H7 (cell line): ENCODE data around the gene SPDYE18. TPM values are rescaled to one million over a fixed set of nuclear protein-coding genes. Genes with fewer than 3 reads are reported as not detected.
"Not testable (repeated sequence)": the region's sequence is repeated elsewhere in the genome, so short reads cannot be mapped to it uniquely, and the experiment has no call there.

ENCODE experiments used
- DNase-seq: peaks from one replicate; pipeline ENCODE4 v3.0.0; 2012
- H3K27me3 ChIP-seq: 2 replicates; pipeline ENCODE4 v1.6.0; 2011; ENCODE audit warnings: mild to moderate bottlenecking, low read length; ENCODE audit not compliant: control insufficient read depth, insufficient read depth
- H3K36me3 ChIP-seq: replicated peaks from 2 replicates; pipeline ENCODE4 v1.5.1; 2011; ENCODE audit warnings: low read length; ENCODE audit not compliant: control insufficient read depth, insufficient read depth
- H3K4me3 ChIP-seq: 2 replicates; pipeline ENCODE4 v1.5.1; 2011; ENCODE audit warnings: low read depth, mild to moderate bottlenecking, control low read depth, low read length, moderate library complexity; ENCODE audit not compliant: insufficient read depth
- total RNA-seq: library from RNA; depleted of rRNA; stranded (reverse); fragments of >200 nt; shearing (Covaris generic); gene quantifications from 2 replicates; pipeline ENCODE4 v1.2.3, GENCODE V29; 2014; rRNA removed

Gene SPDYE18, protein sequence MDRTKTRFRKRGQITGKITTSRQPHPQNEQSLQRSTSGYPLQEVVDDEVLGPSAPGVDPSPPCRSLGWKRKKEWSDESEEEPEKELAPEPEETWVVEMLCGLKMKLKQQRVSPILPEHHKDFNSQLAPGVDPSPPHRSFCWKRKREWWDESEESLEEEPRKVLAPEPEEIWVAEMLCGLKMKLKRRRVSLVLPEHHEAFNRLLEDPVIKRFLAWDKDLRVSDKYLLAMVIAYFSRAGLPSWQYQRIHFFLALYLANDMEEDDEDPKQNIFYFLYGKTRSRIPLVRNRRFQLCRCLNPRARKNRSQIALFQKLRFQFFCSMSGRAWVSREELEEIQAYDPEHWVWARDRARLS
- total RNA-seq = not detected in 2 replicates

DNA sequence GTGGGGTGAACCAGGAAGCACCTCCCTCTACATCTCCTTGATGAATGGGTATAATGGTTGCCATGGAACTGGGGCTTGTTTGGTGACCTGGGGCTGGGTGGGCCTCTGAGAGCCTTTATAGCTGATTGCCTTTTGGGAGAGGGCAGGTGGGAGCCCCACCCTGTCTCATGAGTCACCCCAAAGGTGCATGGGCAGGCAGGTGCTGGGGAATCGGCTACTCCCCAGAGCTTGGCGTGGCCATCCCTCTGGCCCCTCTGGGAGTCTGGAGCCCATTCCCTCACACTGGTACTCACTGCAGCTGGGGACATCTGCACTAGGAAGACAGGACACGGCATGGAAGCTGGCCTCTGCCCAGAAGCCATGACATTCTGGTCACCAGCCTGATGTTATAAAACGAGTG lies at the start of gene SPDYE18:
TSS of gene SPDYE18 (minus strand) at position 2 of the 400 bp plus-strand sequence. CDS start 2,046 bp downstream, outside the sequence.
- not testable (repeated sequence) for H3K27me3 ChIP-seq, H3K4me3 ChIP-seq, H3K36me3 ChIP-seq, DNase-seq

DNA sequence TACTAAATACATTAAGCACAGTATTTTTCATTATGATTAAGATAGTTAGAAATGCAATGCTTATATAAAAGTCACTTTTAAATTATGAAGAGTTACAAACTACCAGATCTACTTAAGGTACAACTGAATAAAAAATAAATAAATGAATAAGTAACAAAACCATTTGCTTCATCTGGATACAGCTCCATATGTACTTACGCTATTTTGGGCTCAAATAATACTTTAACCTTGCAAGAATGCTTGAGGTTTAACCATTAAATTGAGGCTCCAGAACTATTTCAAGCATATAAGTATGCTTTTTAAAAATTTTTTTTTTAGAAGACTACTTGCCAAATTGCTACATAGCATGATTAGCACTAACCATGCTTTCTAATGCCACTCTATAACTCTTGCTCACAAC lies 46.0 kb upstream of the SPDYE18 start:
- not testable (repeated sequence) for DNase-seq, H3K36me3 ChIP-seq, H3K27me3 ChIP-seq, H3K4me3 ChIP-seq

DNA sequence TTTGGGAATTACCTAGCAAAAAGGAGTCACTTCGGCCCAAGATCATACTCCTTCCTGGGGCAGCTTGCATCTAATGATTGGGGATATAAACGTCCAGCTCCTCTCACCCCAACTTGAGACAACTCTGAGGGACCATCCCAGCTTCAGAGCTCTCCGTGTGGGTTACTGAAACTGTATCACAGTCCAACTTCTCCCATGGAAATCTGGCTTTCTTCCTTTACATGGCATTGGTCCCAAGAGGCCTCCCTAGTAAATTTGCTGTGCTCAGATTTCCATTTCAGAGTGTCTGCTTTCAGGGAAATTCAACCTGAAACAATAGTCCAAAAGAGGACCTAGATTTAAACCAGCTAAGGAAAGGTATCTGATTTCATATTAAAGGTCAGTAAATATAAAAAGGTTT lies 45.3 kb upstream of the SPDYE18 start:
- H3K36me3 ChIP-seq, DNase-seq, H3K4me3 ChIP-seq, H3K27me3 ChIP-seq: not testable (repeated sequence)

DNA sequence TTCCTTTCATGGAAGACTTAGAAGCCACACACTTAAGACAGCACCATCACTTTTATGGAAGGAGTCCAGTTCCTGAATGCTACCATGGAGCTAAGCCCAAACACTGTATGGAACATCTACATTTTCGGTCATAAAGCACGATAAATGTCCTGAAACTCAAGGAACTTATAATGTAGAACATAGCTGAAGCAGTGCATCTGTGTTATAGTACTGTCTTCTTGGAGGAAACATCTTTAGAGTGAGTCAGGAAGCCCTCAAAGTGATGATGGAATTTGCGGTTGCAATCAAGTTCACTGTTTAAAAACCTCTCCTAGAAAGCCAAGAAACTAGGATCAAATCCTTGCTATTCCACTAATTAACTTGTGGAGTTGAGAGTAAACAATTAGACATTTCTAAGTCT lies 43.5 kb upstream of the SPDYE18 start:
- not testable (repeated sequence) for H3K4me3 ChIP-seq, H3K27me3 ChIP-seq, H3K36me3 ChIP-seq, DNase-seq

DNA sequence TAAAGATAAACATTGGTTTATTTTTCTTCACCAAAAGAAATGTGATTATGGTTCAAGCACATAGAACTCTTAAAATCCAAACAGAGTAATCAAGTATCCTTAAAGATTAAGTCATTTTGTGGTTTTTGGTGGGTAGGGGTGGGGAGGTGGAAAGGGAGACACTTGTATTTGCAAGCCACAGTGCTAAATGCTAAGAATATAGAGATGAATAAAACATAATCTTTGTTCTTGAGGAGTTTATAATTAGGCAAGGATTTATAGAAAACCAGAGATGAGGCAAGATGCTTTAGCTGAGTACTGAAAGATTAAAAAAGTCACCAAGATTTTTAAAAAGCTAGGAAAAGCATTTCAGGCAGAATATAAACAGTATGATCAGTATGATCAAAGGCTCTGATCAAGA lies 40.3 kb upstream of the SPDYE18 start:
- not testable (repeated sequence) for H3K4me3 ChIP-seq, H3K36me3 ChIP-seq, DNase-seq, H3K27me3 ChIP-seq

DNA sequence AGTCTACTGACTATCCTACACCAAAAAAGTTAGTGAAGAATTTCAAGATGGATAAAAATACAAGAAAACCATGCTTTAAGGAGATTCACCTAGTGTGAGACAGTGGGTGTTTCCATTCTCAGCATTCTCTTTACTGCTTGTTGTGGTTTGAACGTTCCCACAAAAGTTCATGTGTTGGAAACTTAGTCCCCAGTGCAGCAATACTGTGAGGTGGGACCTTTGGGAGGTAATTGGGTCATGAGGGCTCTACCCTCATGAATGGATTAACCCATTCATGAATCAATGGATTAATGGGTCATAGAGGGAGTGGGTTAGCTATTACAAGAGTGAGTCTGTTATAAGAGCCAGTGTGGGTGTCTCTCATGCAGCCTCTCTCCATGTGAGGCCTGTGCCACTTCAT lies 38.8 kb upstream of the SPDYE18 start:
- DNase-seq, H3K27me3 ChIP-seq, H3K36me3 ChIP-seq, H3K4me3 ChIP-seq: not testable (repeated sequence)

DNA sequence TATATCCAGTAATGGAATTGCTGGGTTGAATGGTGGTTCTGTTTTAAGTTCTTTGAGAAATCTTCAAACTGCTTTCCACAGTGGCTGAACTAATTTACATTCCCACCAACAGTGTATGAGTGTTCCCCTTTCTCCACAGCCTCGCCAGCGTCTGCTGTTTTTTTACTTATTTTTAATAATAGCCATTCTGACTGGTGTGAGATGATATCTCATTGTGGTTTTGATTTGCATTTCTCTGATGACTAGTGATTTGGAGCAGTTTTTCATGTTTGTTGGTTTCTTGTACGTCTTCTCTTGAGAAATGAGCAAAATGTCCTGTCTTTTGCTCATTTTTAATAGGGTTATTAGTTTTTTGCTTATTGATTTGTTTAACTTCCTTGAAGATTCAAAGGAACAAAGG lies 38.1 kb upstream of the SPDYE18 start:
- not testable (repeated sequence) for H3K27me3 ChIP-seq, DNase-seq, H3K36me3 ChIP-seq, H3K4me3 ChIP-seq

DNA sequence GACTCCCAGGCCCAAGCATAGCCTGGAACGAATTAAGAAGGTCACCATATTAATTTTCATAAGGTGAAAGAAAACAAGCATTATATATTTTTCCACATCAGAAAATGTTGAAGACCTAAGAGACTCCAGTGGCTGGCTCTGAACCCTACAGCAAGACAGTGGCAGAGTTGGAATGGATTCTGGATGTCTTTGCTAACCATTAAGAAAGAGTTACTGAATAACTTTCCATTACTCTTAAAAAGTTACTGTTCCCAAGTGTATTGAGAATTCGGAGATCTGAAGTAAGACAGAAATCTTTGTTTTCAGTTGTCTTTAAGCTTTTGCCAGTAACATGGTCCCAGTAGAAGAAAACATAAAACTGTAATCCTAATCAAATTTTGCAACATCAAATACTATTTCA lies 29.9 kb upstream of the SPDYE18 start:
- H3K4me3 ChIP-seq, H3K36me3 ChIP-seq, DNase-seq, H3K27me3 ChIP-seq: not testable (repeated sequence)

DNA sequence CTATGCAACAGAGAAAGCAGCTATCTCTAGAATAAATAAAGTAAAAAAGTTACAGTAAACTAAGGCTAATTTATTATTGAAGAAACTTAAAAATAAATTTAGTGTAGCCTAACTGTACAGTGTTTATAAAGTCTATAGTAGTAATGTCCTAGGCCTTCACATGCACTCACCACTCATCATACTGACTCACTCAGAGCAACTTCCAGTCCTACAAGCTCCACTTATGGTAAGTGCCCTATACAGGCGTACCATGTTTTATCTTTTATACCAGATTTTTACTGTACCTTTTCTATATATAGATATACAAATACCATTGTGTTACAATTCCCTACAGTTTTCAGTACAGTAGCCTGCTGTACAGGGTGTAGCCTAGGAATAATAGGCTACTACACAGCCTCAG lies 19.8 kb upstream of the SPDYE18 start:
- not testable (repeated sequence) for H3K4me3 ChIP-seq, DNase-seq

DNA sequence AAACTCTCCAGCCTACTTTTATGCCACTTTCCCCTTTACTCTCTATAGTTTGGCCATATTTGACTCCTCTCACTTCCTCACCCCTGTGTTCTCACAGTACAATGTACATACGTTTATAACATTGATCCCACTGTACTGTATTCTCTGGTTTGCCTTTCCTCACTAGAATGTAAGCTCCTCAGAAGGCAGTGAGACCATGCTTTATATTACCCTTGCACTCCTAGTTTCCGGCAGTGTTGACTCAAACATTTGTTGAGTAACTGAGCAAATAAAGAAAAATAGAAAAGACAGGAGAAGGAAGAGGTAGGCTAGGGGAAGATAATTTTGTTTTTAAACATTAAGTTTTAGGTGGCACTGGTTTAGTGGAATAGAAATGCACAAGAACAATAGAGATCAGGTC lies 17.9 kb upstream of the SPDYE18 start:
- DNase-seq, H3K27me3 ChIP-seq, H3K4me3 ChIP-seq, H3K36me3 ChIP-seq: not testable (repeated sequence)

More for the DNA sequence above, 19.8 kb upstream of the SPDYE18 start:
- not testable (repeated sequence) for H3K27me3 ChIP-seq, H3K36me3 ChIP-seq

DNA sequence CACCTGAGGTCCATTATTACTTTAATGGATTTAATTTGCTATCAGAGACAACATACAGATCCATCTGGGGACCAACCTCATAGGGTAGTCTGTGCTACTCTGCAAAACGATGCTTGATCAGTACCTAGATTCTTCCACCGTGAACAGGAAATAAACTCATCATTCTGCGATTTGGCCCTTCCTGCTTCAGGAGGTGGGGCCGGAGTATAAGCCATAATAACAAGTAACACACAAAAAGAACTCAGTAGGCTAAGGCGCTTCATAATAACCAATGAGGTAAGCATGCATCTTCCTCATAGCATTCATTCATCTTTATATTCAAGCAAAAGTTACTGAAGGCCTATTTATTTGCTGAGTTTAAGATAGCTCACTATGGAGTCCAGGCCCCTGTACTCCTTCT lies 17.3 kb upstream of the SPDYE18 start:
- H3K27me3 ChIP-seq, DNase-seq, H3K36me3 ChIP-seq, H3K4me3 ChIP-seq: not testable (repeated sequence)

DNA sequence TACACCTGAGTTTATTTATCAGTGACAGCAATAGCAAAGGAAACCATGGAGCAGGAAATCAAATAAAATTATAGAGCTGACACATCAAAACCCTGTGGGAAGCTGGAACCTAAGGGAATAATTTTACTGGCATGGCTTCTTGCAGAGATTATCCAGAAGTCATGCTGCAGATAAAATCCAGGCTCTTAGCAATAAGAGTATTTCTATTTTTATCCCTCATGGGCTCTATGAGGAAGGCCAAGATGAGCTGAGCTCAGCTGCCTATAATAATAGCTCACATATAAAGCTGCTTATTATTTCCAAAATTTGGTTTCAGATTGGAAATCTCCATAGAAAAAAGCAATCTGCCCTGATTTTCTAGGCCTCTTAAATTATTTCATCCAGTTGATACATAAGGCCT lies 16.8 kb upstream of the SPDYE18 start:
- DNase-seq, H3K4me3 ChIP-seq, H3K36me3 ChIP-seq, H3K27me3 ChIP-seq: not testable (repeated sequence)

DNA sequence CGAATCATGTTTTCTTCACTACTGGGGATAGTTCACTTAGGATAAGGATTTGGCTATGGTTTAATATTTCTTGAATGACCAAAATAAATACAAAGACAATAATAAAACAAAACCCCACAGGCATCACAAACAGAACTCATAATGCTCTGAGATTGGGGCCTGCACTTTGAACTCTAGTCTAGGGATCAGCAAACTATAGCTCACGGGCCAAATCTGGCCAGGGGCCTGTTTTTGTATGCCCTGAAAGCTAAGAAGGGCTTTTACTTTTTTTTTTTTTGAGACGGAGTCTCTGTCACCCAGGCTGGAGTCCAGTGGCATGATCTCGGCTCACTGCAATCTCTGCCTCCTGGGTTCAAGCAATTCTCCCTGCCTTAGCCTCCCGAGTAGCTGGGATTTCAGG lies 14.7 kb upstream of the SPDYE18 start:
- not testable (repeated sequence) for H3K36me3 ChIP-seq, H3K27me3 ChIP-seq, H3K4me3 ChIP-seq, DNase-seq

DNA sequence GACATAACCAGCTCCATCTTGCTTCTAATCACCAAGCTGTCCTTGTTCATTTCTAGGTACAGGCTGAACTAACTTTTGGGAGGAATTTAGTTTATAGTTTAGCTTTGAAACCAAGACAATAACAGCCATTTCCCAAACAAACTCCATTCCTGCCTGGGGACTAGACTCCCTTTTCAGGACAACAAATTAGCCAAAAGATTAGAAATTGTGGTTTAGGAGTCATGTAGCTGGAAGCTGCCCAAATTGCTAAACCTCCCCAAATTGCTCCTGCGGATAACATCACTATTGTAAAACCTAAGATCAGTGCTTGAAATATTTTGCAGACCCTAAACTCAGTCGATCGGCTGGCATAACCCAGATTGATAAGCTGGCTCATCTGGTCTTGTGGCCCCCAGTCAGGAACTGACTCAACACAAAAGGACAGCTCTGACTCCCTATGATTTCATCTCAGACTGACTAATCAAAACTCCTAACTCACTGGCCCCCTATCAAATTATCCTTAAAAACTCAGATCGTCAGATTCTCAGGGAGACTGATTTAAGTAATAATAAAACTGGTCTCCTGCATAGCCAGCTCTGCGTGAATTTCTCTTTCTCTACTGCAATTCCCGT lies 12.5 kb upstream of the SPDYE18 start:
- not testable (repeated sequence) for DNase-seq, H3K4me3 ChIP-seq, H3K36me3 ChIP-seq, H3K27me3 ChIP-seq

DNA sequence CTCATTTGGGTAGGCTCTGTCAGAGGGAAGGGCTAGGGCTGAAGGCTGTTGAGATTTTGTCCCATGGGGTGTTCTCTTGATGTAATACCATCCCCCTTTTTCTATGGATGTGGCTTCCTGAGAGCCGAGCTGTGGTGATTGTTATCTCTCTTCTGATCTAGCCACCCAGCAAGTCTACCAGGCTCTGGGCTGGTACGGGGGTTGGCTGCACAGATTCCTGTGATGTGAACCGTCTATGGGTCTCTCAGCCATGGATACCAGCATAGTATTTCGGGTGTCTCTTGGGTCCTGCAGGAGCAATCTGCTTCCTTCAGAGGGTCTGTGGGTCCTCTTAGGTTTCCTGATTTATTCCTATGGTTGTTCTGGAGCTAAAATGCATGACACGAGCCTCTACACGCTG lies 8.8 kb upstream of the SPDYE18 start:
- H3K4me3 ChIP-seq, H3K36me3 ChIP-seq, DNase-seq, H3K27me3 ChIP-seq: not testable (repeated sequence)
